Activated naive CD4-positive, alpha-beta T cell treated with anti-CD3 and anti-CD28 coated beads, Interleukin-2, amount 10 ng/mL, durations not matched to agents 7 days and 5 days (primary cell): Measurements from ENCODE around the gene FRG1.
"Not testable (repeated sequence)": the region's sequence is repeated elsewhere in the genome, so short reads cannot be mapped to it uniquely, and the experiment has no call there.

ENCODE experiments used
- CTCF ChIA-PET: fragments of 350-600 bp; sonication (Branson Sonifier 250); formaldehyde crosslinking; loops from one replicate; lab custom pipeline; 2021; ENCODE audit warnings: antibody characterized with exemption; lab: Charles Lee
- DNase-seq: peaks from one replicate; pipeline ENCODE4 v3.0.0-alpha.2; 2020
- H3K27ac Mint-ChIP-seq: one replicate; pipeline ENCODE4 v1.8.0; 2021; ENCODE audit warnings: mild to moderate bottlenecking, moderate library complexity, mixed read lengths
- H3K27me3 Mint-ChIP-seq: one replicate; pipeline ENCODE4 v1.8.0; 2021; ENCODE audit warnings: mild to moderate bottlenecking, mixed read lengths
- H3K36me3 Mint-ChIP-seq: one replicate; pipeline ENCODE4 v1.8.0; 2021; ENCODE audit warnings: mixed read lengths
- H3K4me1 Mint-ChIP-seq: one replicate; pipeline ENCODE4 v1.8.0; 2021; ENCODE audit warnings: mixed read lengths
- H3K4me3 Mint-ChIP-seq: one replicate; pipeline ENCODE4 v1.8.0; 2021; ENCODE audit warnings: mild to moderate bottlenecking, moderate library complexity, mixed read lengths
- H3K9me3 Mint-ChIP-seq: one replicate; pipeline ENCODE4 v1.8.0; 2021; ENCODE audit warnings: mixed read lengths

Gene FRG1

DNA sequence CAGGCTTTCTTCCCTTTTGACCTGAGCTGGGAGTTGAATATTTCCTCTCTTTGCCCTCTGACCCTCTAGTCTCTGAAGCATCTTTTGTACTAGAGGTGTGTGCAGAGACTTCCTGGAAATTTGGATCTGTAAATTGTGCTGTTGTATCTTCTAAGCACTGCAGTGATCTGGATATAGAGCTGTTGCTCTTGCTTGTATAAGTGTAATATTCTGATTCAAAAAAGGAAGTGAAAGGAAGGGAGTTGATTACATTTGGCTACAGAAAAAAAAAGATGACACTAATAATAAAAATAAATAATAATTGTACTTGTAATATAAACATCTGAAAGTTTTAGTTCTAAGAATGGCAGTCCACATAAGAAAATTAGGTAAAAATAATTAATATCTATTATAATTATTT lies 33.0 kb downstream of the FRG1 start:
- H3K36me3 Mint-ChIP-seq, result no peaks in the 10 kb centered on the region
- H3K4me1 Mint-ChIP-seq, result no peaks in the 10 kb centered on the region
- no peak for DNase-seq
- no peak overlapping the region for H3K4me3 Mint-ChIP-seq
- H3K9me3 Mint-ChIP-seq, result no peaks in the 10 kb centered on the region
- H3K27ac Mint-ChIP-seq, result no peak overlapping the region
- H3K27me3 Mint-ChIP-seq, result peaks cover 2% of the 10 kb centered on the region
- CTCF ChIA-PET, result interaction anchor here (0.9 kb wide), 1 partner anchor 138 kb away, joined by 4 read pairs; no protein-coding TSS in a partner anchor

DNA sequence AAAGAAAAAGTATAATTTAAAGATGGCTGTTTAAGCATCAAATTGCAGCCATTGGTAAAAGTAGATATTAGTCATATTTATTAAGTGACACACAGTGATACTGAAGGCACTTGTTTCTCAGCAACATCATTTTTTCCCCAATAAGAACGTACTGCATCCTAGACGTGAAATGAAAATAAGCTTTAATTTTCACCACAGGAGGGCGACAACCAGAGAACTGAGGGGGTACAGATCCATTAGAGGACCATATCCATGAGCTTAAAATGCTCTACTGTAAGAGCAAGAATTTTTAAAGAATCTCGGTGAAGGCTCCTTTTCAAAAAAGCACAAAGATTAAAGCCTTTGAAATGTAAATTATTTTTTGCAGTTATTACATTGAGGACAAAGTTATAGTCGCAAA lies 33.4 kb downstream of the FRG1 start:
- no peaks in the 10 kb centered on the region for H3K4me1 Mint-ChIP-seq
- H3K36me3 Mint-ChIP-seq, result no peaks in the 10 kb centered on the region
- CTCF ChIA-PET, result interaction anchor here (0.9 kb wide), 1 partner anchor 138 kb away, joined by 4 read pairs; no protein-coding TSS in a partner anchor

DNA sequence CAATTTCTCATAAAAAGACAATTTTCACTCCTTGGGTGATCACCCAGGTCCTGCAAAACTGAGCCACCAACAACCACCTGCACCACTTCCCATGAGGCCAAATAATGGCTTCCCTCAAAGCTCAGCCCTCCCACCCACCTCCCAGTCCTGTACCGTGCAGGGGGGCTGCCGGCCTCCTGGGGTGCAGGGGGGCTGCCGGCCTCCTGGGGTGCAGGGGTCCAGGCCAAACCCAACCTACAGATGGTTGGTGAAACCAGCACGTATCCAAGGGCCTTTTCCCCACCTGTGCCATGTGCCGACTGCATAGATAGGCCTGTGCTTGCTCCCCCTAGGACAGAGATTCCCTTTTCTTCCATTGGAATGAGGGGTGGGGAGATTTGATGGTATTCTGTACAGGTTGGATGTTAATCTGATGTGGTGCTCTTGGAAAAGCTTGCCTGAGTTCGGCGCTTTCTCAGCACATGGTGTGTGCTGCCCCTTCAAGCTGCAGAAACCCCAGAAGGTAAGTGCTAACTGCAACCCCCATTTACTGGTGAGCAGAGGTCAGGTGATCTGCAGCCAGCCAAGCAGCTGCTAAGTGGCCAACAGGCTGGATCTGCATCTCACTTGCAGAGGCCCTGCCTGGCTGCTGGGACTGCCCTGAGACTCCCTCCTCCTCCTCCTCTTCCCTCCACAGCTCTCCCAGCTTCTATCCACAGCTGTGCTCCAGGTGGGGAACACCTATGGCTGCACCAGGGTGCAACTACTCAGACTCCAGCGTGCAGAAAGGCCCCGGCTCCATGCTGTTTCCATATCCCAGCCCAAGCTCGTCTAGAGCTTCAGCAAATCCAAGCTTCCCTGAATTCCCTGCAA lies 38.8 kb downstream of the FRG1 start:
- DNase-seq, result no peak
- peaks cover 3% of the 10 kb centered on the region for H3K27me3 Mint-ChIP-seq
- H3K4me3 Mint-ChIP-seq, result no peak overlapping the region
- CTCF ChIA-PET, result no interaction called here
- H3K4me1 Mint-ChIP-seq, result no peaks in the 10 kb centered on the region
- H3K36me3 Mint-ChIP-seq, result no peaks in the 10 kb centered on the region
- H3K27ac Mint-ChIP-seq, result no peak overlapping the region
- H3K9me3 Mint-ChIP-seq, result no peaks in the 10 kb centered on the region

More for the DNA sequence above, 33.4 kb downstream of the FRG1 start:
- no peak overlapping the region for H3K27ac Mint-ChIP-seq
- H3K9me3 Mint-ChIP-seq, result no peaks in the 10 kb centered on the region
- no peak overlapping the region for H3K4me3 Mint-ChIP-seq
- DNase-seq, result no peak
- peaks cover 3% of the 10 kb centered on the region for H3K27me3 Mint-ChIP-seq

DNA sequence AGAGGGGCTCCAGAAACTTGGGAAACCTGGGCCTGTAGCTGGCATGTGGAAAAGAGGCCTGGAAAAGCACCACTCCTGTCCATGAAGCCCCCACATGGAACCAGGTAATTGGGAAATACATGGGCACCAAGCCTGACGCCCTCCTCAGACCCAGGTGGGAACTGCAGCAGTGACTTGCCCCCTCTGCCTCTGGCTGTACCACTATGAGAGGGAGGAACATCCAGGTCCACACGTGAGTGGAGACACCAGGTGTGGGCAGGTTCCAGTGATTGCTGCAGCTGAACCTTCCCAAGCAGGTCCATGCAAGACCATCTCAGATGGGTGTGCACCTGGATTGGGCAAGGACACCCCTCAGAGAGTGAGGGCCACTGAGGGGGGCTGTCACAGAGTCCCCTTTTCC lies 39.6 kb downstream of the FRG1 start:
- H3K4me3 Mint-ChIP-seq, H3K27ac Mint-ChIP-seq, H3K36me3 Mint-ChIP-seq, H3K27me3 Mint-ChIP-seq, DNase-seq, H3K4me1 Mint-ChIP-seq, H3K9me3 Mint-ChIP-seq, CTCF ChIA-PET: not testable (repeated sequence)

DNA sequence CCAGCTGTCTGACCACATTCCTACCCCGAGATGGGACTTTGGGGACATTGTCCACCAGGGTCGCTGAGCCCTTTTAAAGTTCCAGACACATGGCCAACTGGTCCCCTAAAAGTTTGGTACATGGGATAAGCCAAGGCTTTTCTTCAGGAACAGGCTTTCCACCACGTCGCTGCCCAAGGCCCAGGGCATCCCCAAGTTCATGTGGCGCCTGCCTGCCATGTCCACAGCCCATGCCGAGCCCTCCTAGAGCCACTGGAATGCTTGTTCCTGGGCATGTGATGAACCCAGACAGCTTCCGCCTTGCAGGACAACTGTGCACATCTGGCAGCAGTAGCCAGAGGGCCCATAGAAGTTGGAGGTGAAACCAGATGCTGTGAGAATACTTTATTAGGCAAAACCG lies 41.3 kb downstream of the FRG1 start:
- CTCF ChIA-PET, result no interaction called here
- Mint-ChIP-seq H3K4me1 (no peaks in the 10 kb centered on the region), H3K9me3 (no peaks in the 10 kb centered on the region), H3K4me3 (no peak overlapping the region), H3K36me3 (no peaks in the 10 kb centered on the region), H3K27me3 (peaks cover 3% of the 10 kb centered on the region), H3K27ac (no peak overlapping the region)
- no peak for DNase-seq

DNA sequence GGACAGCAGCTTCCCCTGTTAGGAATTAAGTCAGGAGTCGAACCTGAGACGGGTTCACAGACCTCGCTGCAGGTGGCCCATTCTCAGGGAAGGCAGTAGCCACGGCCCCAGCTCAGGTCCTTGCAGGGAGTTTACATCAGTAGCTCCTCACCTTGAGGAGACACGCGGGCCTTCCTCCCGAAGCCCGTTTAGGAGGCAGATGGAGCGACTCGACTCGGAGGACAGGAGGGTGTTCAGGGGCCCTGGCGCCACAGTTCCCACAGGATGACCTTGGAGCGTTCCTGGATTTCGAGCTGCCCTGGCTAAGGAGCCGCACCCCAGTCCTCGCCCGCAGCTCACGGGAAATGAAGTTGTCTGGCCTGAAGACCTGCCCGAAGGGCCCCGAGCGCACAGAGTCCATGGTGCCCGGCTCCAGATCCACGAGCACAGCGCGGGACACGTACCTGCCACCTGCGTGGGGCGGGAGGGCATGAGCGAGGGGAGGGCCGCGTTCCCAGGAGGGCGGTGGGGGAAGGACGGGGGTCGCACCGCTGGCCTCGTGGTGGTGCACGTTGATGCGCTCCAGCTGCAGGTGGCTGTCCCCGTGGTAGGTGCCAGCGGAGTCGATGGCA lies 43.3 kb downstream of the FRG1 start:
- H3K27me3 Mint-ChIP-seq, H3K36me3 Mint-ChIP-seq, H3K27ac Mint-ChIP-seq, DNase-seq, H3K4me1 Mint-ChIP-seq, H3K9me3 Mint-ChIP-seq, H3K4me3 Mint-ChIP-seq, CTCF ChIA-PET: not testable (repeated sequence)

DNA sequence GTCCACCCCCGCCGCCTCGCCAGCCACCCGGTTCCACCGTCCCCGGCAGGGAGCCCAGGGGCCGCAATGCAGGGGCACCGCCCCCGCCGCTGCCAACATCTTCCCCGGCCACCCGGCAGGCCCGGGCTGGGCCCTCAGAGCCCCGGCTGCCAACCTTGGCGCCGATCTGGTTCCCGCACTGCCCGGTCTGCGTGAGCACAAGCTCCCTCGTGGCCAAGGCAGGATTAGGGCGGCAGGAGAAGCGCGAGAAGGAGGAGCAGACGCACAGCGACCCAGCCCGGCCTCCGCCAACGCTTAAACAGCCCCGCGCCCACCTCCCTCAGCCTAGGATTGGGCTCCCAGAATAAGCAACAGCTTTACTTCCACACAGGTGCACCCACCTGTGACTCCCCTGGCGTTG lies 44.0 kb downstream of the FRG1 start:
- H3K36me3 Mint-ChIP-seq, H3K4me1 Mint-ChIP-seq, H3K27ac Mint-ChIP-seq, H3K27me3 Mint-ChIP-seq, CTCF ChIA-PET, H3K4me3 Mint-ChIP-seq, H3K9me3 Mint-ChIP-seq, DNase-seq: not testable (repeated sequence)

DNA sequence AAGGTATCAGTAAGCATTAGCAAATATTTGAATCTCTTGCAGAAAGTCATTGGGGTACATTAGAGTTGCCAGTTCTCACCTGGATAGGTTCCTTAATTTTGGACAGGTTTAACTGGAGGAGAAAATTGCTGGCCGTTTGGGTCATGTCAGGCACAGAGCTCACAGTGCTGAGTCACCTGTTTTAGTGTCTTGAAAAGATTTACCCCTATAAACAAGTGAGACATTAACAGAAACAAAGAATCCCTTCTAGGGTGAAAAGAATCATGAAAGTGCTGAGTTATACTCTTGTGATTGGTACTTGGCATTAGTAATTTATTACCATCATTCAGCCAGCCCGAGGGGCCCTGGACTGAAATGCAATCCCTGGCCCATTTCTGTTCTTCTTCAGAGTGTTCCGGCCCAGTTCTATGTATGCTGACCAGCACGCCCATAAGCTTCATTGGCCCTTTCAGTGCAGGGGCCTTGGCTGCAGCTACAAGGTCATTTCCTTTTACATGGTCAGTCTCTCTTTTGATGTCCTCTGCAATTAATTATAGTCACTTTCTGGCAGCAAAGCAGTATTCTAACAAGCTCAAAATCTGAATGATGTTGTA lies 45.1 kb downstream of the FRG1 start:
- H3K4me3 Mint-ChIP-seq, H3K27ac Mint-ChIP-seq, DNase-seq, H3K4me1 Mint-ChIP-seq, H3K36me3 Mint-ChIP-seq, H3K9me3 Mint-ChIP-seq, CTCF ChIA-PET, H3K27me3 Mint-ChIP-seq: not testable (repeated sequence)

DNA sequence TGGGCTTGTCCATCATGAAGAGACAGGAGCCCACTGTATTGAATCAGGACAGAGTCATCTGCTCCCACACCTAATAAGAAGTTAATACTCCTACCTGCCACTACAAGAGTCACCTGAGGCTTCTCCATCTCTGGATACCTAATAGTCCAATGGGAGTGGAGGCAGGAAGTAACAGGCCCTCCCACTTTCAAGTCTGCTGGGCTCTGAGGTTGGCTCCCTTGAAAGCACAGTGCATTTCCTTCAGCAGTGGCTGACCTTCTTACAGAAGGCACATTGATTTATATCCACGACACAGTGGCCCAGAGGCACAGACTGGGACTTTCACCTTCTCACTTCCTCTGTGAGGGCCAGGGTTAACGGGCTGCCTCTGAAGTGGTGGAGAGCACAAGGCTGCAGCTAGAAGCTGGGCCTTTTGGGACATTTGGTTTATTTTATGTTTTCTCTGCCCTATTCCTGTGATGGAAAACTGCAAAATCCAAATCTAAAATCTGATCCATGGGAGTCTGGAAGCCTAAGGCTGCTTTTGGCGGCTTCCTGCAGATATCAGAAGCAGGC lies 48.3 kb downstream of the FRG1 start:
- Mint-ChIP-seq H3K4me1 (no peaks in the 10 kb centered on the region), H3K36me3 (no peaks in the 10 kb centered on the region), H3K4me3 (no peak overlapping the region), H3K9me3 (no peaks in the 10 kb centered on the region), H3K27ac (no peak overlapping the region), H3K27me3 (no peaks in the 10 kb centered on the region)
- no peak for DNase-seq
- CTCF ChIA-PET, result no interaction called here

DNA sequence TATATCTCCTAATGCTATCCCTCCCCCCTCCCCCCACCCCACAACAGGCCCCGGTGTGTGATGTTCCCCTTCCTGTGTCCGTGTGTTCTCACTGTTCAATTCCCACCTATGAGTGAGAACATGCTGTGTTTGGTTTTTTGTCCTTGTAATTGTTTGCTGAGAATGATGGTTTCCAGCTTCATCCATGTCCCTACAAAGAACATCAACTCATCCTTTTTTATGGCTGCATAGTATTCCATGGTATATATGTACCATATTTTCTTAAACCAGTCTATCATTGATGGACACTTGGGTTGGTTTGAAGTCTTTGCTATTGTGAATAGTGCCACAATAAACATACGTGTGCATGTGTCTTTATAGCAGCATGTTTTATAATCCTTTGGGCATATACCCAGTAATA lies 49.3 kb downstream of the FRG1 start:
- not testable (repeated sequence) for H3K27me3 Mint-ChIP-seq, DNase-seq

More for the DNA sequence above, 49.3 kb downstream of the FRG1 start:
- CTCF ChIA-PET, H3K36me3 Mint-ChIP-seq, H3K4me1 Mint-ChIP-seq, H3K27ac Mint-ChIP-seq, H3K4me3 Mint-ChIP-seq, H3K9me3 Mint-ChIP-seq: not testable (repeated sequence)
